Testis (tissue), 2 donors: ENCODE measurements around the gene NTM.

Experiments used
- CTCF ChIP-seq, 3 experiments: fragments of 450-650 bp in 2 of 3; fragments of 200-600 bp in 1 of 3; sonication (generic) in 1 of 3; IDR thresholded peaks; one replicate each; pipeline ENCODE4 v1.5.1; 2016 to 2019; ENCODE audit warnings: antibody characterized with exemption in 3 of 3, mild to moderate bottlenecking in 2 of 3, moderate library complexity in 1 of 3
- POLR2A ChIP-seq: fragments of 450-650 bp; IDR thresholded peaks from one replicate; pipeline ENCODE4 v1.6.1; 2017; ENCODE audit warnings: antibody characterized with exemption, mild to moderate bottlenecking, moderate library complexity

- TF ChIP-seq CTCF (IDR thresholded peaks at IDR 0.05) (no peak), POLR2A (no peak)
These were observed 977.0 kb downstream of the NTM start for GRCh38 chr11:132347156-132348090.
